Choroid plexus epithelial cell (primary cell): ENCODE results near the gene ZNF683.
A peak's percentile ranks its signal among the peaks of the same experiment; 100 is the strongest.
"Not testable (repeated sequence)": the region's sequence is repeated elsewhere in the genome, so short reads cannot be mapped to it uniquely, and the experiment has no call there.

ENCODE experiments used
- DNase-seq: peaks from one replicate; pipeline ENCODE4 v3.0.0-alpha.2; 2010; ENCODE audit warnings: low read depth
- H3K4me3 ChIP-seq: 2 replicates; pipeline ENCODE4 v1.5.1; 2011; ENCODE audit warnings: low read depth, mild to moderate bottlenecking, control low read depth, low read length, moderate library complexity
- CTCF ChIP-seq: conservative IDR thresholded peaks from 2 replicates; pipeline ENCODE4 v1.5.1; 2011; ENCODE audit warnings: low read depth, mild to moderate bottlenecking, control low read depth, inconsistent platforms, low read length, moderate library complexity

ZNF683 gene

GRCh38 chr1:26336477-26337205, 35.9 kb downstream of the ZNF683 start:
- DNase-seq, result peak; percentile 23
- H3K4me3 ChIP-seq, result peak overlapping the region; percentile 58
- TF ChIP-seq CTCF, result no peak

- DNase-seq, result no peak
- no peak for TF ChIP-seq CTCF
These were observed 36.6 kb downstream of the ZNF683 start for GRCh38 chr1:26335774-26336476.

DNA sequence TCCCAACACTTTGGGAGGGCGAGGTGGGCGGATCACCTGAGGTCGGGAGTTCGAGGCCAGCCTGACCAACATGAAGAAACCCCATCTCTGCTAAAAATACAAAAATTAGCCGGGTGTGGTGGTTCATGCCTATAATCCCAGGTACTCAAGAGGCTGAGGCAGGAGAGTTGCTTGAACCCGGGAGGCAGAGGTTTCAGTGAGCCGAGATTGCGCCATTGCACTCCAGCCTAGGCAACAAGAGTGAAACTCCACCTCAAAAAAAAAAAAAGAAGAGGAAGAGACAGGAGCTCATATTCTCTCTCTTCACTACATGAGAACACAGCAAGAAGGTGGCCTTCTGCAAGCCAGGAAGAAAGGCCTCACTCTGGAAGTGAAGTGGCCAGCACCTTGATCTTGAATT, 39.2 kb downstream of the ZNF683 start:
- DNase-seq, H3K4me3 ChIP-seq: not testable (repeated sequence)

More at GRCh38 chr1:26335774-26336476, 36.6 kb downstream of the ZNF683 start:
- H3K4me3 ChIP-seq, result peak overlapping the region; percentile 58

GRCh38 chr1:26330276-26330675, 42.3 kb downstream of the ZNF683 start:
- DNase-seq, result no peak
- no peak overlapping the region for H3K4me3 ChIP-seq
- no peak for TF ChIP-seq CTCF

DNA sequence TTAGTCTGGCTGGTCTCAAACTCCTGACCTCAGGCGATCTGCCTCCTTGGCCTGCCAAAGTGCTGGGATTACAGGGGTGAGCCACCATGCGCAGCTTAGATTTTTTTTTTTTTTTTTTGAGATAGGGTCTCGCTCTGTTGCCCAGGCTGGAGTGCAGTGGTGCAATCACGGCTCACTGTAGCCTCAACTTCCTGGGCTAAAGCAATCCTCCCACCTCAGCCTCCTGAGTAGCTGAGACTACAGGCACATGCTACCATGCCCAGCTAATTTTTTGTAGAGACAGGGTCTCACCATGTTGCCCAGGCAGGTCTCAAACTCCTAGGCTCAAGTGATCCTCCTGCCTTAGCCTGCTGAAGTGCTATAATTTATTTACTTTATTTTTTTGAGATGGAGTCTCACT, 43.2 kb downstream of the ZNF683 start:
- not testable (repeated sequence) for DNase-seq, H3K4me3 ChIP-seq

DNA sequence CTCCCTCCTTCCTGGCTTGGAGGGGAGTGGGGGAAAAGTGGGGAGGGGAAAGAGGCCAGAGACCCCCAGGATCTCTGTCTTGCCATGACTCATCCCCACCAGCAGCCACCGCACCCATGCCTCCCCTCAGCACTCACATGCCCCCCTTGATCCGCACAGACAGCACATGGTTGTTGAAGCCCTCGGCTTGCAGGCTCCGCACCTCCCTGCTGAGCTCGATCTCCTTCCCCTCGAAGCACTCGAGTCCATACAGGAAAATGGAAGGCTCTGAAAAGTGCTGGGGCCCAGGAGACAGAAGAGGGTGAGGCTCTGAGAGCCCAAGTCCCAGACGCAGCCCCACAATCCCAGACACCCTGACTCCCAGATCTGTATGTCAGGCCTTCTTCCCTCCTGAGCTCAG, 44.0 kb downstream of the ZNF683 start:
- DNase-seq, result no peak
- TF ChIP-seq CTCF, result no peak
- H3K4me3 ChIP-seq, result no peak overlapping the region

DNA sequence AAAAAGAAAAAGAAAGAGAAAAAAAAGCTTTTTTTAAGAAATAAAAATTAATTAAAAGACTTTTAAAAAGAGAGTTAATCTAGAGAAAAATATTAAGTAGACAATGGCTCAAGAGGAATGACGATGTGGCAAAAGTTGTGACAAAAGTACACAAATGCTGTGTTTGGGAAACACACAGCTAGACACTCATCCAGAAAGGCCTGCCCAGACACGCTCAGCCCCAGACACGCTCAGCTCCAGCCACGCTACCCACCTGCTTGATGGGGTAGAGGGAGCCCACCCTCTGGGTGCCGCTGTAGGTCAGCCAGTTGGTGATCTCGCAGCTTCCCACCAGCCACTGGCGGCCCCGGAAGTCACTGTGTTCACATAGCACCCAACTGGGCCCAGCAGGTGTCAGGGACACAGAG, 44.6 kb downstream of the ZNF683 start:
- DNase-seq, result no peak
- TF ChIP-seq CTCF, result no peak
- H3K4me3 ChIP-seq, result no peak overlapping the region

DNA sequence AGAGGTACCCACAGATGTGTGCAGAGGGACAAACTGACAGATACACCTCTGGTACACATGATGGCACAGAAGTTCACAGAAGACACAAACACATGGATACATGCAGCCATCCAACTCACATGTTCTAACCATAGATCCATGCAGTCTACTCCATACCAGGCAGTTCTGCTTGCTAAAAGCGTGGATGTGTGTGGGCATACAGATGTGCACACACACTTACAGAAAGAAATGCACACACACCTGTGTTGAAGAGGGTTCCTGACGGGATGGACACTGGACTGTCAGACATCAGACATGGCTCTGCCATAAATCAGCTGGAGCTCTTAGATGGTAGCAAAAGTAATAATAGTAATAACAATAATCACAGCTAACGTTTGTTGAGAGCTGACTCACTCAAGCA, 48.0 kb downstream of the ZNF683 start:
- no peak for DNase-seq
- TF ChIP-seq CTCF, result no peak
- no peak overlapping the region for H3K4me3 ChIP-seq
